Esophagus squamous epithelium (tissue), 4 donors: ENCODE data around the gene CDK5RAP2.

ENCODE experiments used
- CTCF ChIP-seq, 6 experiments: fragments of 450-650 bp in 4 of 6; fragments of 200-600 bp in 2 of 6; sonication (generic) in 2 of 6; IDR thresholded peaks; one replicate each; pipeline ENCODE4 v1.5.1; 2016 to 2019; ENCODE audit warnings: antibody characterized with exemption in 6 of 6, mild to moderate bottlenecking in 4 of 6, moderate library complexity in 4 of 6
- POLR2A ChIP-seq, 4 donors: fragments of 450-650 bp; IDR thresholded peaks; one replicate each; pipeline ENCODE4 v1.6.1; 2017; ENCODE audit warnings: antibody characterized with exemption in 4 of 4, mild to moderate bottlenecking in 4 of 4, moderate library complexity in 3 of 4

GRCh38 chr9:120413121-120414048 is 166.6 kb downstream of the CDK5RAP2 start:
- TF ChIP-seq POLR2A (IDR thresholded peaks at IDR 0.05): no peak
- no peak for TF ChIP-seq CTCF (IDR thresholded peaks at IDR 0.05)
